HG03342 (cell line): ENCODE results near the gene ALG9.

Experiments
- ATAC-seq: cut with Tn5 transposase; IDR thresholded peaks from one replicate; pipeline ENCODE4 v1.9.1; 2021; ENCODE audit warnings: mild to moderate bottlenecking, moderate library complexity; ENCODE audit not compliant: unreplicated experiment

Gene ALG9

GRCh38 chr11:111837366-111837891 is 34.0 kb downstream of the ALG9 start:
- no peak for ATAC-seq

- peak; percentile 72 for ATAC-seq
These were observed 34.7 kb downstream of the ALG9 start for GRCh38 chr11:111836721-111837120.

- ATAC-seq: no peak
These were observed 35.2 kb downstream of the ALG9 start for GRCh38 chr11:111836162-111836561.

GRCh38 chr11:111835665-111836064 is 35.7 kb downstream of the ALG9 start:
- no peak for ATAC-seq

GRCh38 chr11:111834432-111835163 is 36.8 kb downstream of the ALG9 start:
- ATAC-seq: no peak

- no peak for ATAC-seq
These were observed 37.9 kb downstream of the ALG9 start for GRCh38 chr11:111833524-111833923.

GRCh38 chr11:111829185-111829968 is 42.0 kb downstream of the ALG9 start:
- ATAC-seq: peak; percentile 52

GRCh38 chr11:111826322-111826950 is 44.9 kb downstream of the ALG9 start:
- no peak for ATAC-seq

- no peak for ATAC-seq
These were observed 47.8 kb downstream of the ALG9 start for GRCh38 chr11:111823629-111824028.

GRCh38 chr11:111823131-111823530 is 48.2 kb downstream of the ALG9 start:
- ATAC-seq: no peak

- ATAC-seq: no peak
These were observed 51.5 kb downstream of the ALG9 start for GRCh38 chr11:111819829-111820237.

- ATAC-seq: no peak
These were observed 52.1 kb downstream of the ALG9 start for GRCh38 chr11:111819161-111819828.

- ATAC-seq: no peak
These were observed 55.9 kb downstream of the ALG9 start for GRCh38 chr11:111815489-111815888.

- ATAC-seq: no peak
These were observed 56.6 kb downstream of the ALG9 start for GRCh38 chr11:111814557-111815320.

- ATAC-seq: no peak
These were observed 57.3 kb downstream of the ALG9 start for GRCh38 chr11:111814106-111814505.

- ATAC-seq: no peak
These were observed 59.2 kb downstream of the ALG9 start for GRCh38 chr11:111812211-111812610.

- ATAC-seq: no peak
These were observed 59.9 kb downstream of the ALG9 start for GRCh38 chr11:111811445-111811844.

- no peak for ATAC-seq
These were observed 62.5 kb downstream of the ALG9 start for GRCh38 chr11:111808834-111809233.

- no peak for ATAC-seq
These were observed 63.3 kb downstream of the ALG9 start for GRCh38 chr11:111808063-111808588.

- no peak for ATAC-seq
These were observed 64.3 kb downstream of the ALG9 start for GRCh38 chr11:111807076-111807475.
